T-helper 1 cell treated with Interleukin-12 subunit alpha and Interleukin-12 subunit beta and Interleukin-4 antibody, amounts not matched to agents 30 ng/mL and 1 ng/mL, for 36 hours (primary cell): ENCODE results near the gene CYB5D1. TPM values are rescaled to one million over a fixed set of nuclear protein-coding genes. Genes with fewer than 3 reads are reported as not detected.

ENCODE experiments used
- intact Hi-C: fragments of 100-400 bp; cut with micrococcal nuclease; formaldehyde crosslinking; loops from one replicate; pipeline ENCODE4 v1.15.1; 2024
- total RNA-seq: library from RNA; stranded (reverse); gene quantifications from 2 replicates; pipeline ENCODE4 v1.2.3, GENCODE V29; 2022

Gene CYB5D1
- total RNA-seq, 1 donor from 2014 or later: 7.9 TPM

DNA sequence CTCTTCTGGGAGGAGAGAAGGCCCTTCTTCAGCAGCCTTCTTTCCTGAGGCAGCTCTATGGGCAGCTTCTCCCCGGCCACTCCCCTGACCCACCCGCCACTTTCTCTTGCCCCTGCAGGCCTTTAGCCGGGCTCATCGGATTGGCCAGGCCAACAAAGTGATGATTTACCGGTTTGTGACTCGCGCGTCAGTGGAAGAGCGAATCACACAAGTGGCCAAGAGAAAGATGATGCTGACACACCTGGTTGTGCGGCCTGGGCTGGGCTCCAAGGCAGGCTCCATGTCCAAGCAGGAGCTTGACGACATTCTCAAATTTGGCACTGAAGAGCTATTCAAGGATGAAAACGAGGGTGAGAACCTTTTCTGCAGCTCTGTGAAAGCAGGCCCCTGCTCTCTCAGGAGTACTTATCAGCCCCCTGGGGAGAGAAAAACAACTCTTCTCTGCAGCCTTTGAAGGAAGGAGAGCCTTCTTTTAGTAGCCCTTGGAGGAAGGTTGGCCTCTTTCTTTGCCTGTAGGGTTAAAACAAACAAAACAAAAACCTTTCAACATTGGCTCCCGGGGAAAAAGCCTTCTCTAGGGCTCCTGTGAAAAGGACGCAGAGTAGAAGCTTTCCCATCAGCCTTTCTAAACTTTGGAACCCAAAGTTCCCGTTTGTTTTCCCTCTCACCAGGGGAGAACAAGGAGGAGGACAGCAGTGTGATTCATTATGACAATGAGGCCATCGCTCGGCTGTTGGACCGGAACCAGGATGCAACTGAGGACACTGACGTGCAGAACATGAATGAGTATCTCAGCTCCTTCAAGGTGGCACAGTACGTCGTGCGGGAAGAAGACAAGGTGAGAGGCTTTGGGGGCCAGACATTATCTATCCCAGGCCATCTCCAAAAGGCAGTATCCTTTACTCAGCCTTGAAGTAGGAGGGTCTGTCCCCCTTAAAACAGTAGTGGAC lies 45.6 kb downstream of the CYB5D1 start:
- intact Hi-C loops: no loop called here

DNA sequence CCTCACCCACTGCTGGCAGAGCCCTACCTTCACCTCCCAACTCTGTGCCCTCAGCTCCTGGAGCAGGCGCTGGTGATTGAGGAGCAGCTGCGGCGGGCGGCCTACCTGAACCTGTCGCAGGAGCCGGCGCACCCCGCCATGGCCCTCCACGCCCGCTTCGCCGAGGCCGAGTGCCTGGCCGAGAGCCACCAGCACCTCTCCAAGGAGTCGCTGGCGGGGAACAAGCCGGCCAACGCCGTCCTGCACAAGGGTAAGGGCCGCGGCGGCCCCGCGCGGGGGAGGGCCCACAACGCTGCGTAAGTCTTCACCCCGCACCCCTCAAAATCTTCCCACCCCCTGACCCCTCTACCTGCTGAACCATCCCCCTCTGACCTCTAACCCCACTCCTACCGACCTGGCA lies 51.3 kb downstream of the CYB5D1 start:
- intact Hi-C loops: no loop called here

DNA sequence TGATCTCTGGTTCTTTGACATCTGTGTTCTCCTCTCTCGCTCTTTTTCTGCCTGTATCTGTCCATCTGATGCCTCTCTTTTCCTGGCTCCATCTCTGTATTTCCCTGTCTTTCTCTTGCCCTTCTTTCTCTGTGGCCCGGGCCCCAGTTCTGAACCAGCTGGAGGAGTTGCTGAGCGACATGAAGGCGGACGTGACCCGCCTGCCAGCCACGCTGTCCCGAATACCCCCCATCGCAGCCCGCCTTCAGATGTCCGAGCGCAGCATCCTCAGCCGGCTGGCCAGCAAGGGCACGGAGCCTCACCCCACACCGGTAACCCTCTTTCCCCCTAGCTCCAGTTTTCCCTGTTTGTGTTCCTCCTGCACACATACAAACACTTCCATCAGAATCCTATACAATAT lies 52.5 kb downstream of the CYB5D1 start:
- intact Hi-C loops: no loop called here

- intact Hi-C loops: no loop called here
Observed at GRCh38 chr17:7910711-7911110, 52.9 kb downstream of the CYB5D1 start.

DNA sequence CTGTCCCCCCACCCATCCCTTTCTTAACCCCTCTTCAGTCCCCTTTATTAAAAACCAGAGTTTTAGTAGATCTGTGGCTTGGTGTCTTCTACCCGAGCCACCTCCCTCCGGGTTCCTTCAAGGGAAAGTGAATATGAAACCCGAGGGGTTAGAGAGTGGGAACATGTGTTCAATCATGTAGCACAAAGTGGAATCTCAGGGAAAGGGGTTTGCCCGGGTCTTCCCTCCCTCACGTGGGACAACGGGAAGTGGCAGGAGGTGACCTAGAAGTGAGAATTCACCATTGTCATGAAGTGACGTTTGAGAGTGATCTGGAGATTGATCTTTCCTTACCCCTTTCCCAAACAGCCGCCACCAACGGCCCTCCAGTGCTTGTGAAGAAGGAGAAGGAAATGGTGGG lies 53.3 kb downstream of the CYB5D1 start:
- intact Hi-C loops: no loop called here

Other genes starting within 250 kb of the CYB5D1 start
- gene FXR2, start 243.1 kb upstream of the CYB5D1 start, total RNA-seq: 32.6 and 40.1 TPM in 2 replicates
- 27.4 and 29.0 TPM in 2 replicates for gene SAT2, start 230.2 kb upstream of the CYB5D1 start, total RNA-seq
- gene SHBG, start 227.9 kb upstream of the CYB5D1 start, total RNA-seq: not detected in 2 replicates
- gene ATP1B2, start 207.1 kb upstream of the CYB5D1 start, total RNA-seq: 0.22 and 0.37 TPM in 2 replicates
- gene TP53, start 170.5 kb upstream of the CYB5D1 start, total RNA-seq: 207 and 218 TPM in 2 replicates
- 19.7 and 23.9 TPM in 2 replicates for gene WRAP53, start 169.5 kb upstream of the CYB5D1 start, total RNA-seq
- 0.05 TPM in 1 of 2 replicates, not detected in the other for gene EFNB3, start 152.8 kb upstream of the CYB5D1 start, total RNA-seq
- gene DNAH2, start 140.3 kb upstream of the CYB5D1 start, total RNA-seq: not detected in 2 replicates
- 35.5 and 39.7 TPM in 2 replicates for gene KDM6B, start 23.8 kb upstream of the CYB5D1 start, total RNA-seq
- 1.6 TPM in 2 replicates for gene TMEM88, start 2.9 kb upstream of the CYB5D1 start, total RNA-seq
- 51.5 and 59.9 TPM in 2 replicates for gene NAA38, start 444 bp upstream of the CYB5D1 start, total RNA-seq
- 142 and 145 TPM in 2 replicates for gene CHD3, start 30.8 kb downstream of the CYB5D1 start, total RNA-seq
- 2.9 and 3.9 TPM in 2 replicates for gene RNF227, start 58.3 kb downstream of the CYB5D1 start, total RNA-seq
- 9.1 and 9.8 TPM in 2 replicates for gene KCNAB3, start 71.9 kb downstream of the CYB5D1 start, total RNA-seq
- gene TRAPPC1, start 73.9 kb downstream of the CYB5D1 start, total RNA-seq: 194 and 203 TPM in 2 replicates
- 40.5 and 47.0 TPM in 2 replicates for gene CNTROB, start 74.2 kb downstream of the CYB5D1 start, total RNA-seq
- not detected in 2 replicates for gene GUCY2D, start 144.6 kb downstream of the CYB5D1 start, total RNA-seq
- gene ALOX15B, start 181.1 kb downstream of the CYB5D1 start, total RNA-seq: not detected in 2 replicates
- 0.29 TPM in 1 of 2 replicates, not detected in the other for gene ALOX12B, start 229.7 kb downstream of the CYB5D1 start, total RNA-seq